Tongue (tissue), 2 donors: ENCODE measurements around the gene LONP2. TPM values are rescaled to one million over a fixed set of nuclear protein-coding genes. Genes with fewer than 3 reads are reported as not detected.
A peak's percentile ranks its signal among the peaks of the same experiment; 100 is the strongest.
"Not testable (repeated sequence)": the region's sequence is repeated elsewhere in the genome, so short reads cannot be mapped to it uniquely, and the experiment has no call there.

Experiments
- DNase-seq: peaks from one replicate; pipeline ENCODE4 v3.0.0-alpha.2; 2015
- total RNA-seq: library from RNA; depleted of rRNA; stranded (reverse); fragments of >200 nt; gene quantifications from one replicate; pipeline ENCODE4 v1.2.3, GENCODE V29; 2014

Gene LONP2
- total RNA-seq, 1 donor from 2014 or later, result 69.3 TPM

DNA sequence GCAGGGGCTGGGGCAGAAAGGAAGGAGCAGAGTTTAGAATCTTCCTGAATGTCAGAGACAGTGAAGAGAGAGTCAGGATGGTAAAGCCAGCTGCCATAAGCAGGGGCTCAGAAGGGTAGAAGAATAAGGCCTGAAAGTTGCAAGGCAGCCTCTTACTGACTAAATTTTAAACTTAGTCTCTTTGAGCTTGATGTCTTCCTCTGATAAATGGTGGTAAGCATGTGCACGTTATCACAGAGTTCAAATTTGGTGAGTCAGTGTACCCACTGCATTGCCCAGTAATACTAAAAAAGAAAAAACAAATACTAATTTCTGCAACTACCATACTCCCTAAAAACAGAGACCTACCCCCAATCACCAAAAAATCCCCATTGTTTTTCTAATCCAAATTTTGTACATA, 96.0 kb downstream of the LONP2 start:
- no peak for DNase-seq

DNA sequence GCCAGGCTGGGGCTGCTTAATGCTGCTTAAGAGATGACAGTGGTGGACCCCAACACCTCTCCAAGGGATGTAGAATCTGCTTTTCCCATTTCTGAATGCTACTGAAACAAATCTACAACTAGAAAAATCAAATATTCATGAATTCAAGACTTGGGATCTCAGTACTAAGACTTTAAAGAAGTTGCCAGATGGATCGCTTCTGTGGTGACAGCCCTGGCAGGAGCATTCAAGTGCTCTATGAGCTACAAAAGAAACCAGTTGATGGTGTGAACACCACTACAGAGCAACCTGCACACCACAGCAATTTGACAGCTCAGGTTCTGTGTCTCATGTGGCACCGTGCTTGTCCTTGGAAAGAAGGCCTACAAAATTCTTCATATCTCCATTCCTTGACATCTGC, 98.5 kb downstream of the LONP2 start:
- DNase-seq, result no peak

DNA sequence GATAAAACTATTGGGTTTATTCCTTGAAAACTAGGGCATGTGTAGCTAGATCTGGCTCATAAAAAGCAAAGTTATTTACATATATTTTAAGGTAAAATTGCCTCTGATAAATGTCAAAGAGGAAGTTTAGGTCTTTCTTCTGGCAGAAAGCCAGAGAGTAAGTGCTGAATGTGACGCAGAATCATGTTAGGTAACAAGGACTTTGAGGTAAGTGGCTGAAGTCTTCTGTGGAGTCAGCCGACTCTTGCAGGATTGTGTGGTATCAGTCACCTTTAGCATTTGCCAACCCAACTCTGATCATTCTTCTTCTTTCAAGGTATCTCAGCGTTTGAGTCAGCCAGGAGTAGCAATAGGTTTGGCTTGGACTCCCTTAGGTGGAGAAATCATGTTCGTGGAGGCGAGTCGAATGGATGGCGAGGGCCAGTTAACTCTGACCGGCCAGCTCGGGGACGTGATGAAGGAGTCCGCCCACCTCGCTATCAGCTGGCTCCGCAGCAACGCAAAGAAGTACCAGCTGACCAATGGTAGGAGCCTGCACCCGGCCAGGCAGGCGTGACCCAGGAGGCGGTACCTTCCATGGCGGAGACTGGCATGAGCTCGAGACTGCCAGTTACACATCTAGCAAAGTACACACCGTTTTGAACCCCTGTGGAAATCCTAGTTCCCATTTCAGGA, 103.2 kb downstream of the LONP2 start:
- no peak for DNase-seq

DNA sequence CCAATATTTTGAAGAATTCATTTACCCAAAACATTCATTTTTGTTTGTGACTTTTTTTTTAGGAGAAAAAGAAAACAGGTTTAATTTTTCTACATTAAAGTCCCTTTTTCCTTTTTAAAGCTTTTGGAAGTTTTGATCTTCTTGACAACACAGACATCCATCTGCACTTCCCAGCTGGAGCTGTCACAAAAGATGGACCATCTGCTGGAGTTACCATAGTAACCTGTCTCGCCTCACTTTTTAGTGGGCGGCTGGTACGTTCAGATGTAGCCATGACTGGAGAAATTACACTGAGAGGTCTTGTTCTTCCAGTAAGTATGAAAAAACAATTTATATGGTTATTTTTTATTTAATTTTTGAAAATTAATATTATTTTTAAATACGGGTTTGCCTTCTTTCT, 103.9 kb downstream of the LONP2 start:
- peak; percentile 70 for DNase-seq

DNA sequence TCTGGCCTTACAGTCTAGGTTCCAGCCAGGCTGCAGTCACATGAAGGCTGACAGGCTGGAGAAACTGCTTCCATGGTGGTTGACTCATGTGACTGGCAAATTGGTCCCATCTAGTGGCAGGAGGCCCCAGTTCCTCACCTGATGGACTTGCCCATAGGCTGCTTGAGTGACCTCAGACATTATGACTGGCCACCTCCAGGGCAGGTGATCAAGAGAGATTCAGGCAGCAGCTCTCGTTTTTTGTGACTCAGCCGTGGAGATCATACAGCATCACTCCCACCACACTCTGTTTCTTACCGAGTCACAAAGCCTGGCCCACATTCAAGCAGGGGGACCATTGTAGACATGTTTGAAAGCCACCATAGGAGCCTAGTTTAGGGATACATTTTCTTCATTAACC, 106.6 kb downstream of the LONP2 start:
- DNase-seq, result no peak

DNA sequence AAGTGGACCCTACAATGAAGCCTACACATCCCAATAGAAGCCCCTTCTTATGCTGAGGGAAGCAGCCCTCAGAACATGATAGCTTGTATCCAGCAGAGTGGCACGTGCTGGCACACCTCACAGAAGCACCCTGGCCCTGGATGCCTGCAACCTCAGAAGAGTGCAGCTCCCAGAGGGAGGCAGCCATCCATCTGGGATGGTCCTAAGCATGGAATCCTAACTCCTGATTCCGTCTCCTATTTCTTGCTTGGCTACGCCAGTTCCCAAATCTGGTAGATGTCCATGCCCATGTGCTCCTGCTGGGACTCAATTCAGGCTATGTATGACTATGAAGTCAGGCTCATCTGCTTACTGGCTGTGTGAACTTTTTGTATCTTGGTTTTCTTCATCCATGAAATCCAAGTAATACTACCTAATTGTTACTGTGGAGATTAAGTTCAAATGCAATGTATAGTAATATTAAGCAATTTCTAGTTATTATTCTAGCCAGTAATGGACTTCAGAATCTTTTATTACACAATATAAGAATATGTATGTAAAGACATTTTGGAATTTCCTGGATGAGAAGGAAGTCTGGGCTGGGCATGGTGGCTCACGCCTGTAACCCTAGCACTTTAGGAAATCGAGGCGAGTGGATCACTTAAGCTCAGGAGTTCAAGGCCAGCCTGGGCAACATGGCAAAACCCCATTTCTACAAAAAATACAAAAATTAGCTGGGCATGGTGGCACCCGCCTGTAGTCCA, 108.7 kb downstream of the LONP2 start:
- no peak for DNase-seq

DNA sequence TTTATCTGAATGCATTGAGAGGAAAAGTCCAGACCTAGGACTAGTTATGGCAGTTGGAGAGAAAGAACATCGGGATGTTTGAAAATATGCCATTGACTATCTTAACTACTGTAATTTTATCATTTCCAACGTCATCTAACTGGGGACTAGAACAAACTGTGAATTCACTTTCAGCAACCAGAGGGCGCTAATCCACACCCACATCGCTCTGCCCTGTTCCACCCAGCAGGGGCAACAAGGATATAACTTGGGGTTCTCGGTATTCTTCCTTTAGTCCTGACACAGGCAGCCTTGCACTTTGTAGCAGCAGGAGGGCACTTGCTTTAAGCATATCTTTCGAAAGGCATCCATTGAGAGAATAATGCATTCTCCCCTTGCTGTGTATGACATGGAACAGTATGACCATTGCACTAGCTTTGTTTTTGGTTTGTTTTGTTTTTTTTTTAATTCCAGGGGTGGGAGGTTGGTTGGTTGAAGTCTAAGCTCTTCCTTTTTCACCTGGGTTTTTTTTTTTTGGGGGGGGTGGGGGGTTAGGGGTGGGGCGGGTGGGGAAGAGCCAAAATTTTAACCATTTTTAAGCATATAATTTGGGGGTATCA, 109.6 kb downstream of the LONP2 start:
- DNase-seq, result peak; percentile 73

DNA sequence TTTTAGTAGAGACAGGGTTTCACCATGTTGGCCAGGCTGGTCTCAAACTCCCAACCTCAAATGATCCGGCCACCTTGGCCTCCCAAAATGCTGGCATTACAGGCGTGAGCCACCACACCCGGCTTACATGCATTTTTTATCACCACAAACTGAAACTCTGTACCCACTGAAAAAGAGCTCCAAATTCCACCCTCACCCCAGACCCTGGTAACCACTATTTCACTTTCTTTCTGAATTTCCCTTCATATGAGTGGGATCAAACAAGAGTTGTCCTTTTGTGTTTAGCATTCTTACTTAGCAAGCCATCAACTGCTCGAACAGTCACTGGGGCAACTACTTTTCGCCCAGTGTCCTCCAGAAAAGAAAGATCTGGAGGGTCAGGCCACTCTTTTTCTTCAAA, 110.3 kb downstream of the LONP2 start:
- not testable (repeated sequence) for DNase-seq

DNA sequence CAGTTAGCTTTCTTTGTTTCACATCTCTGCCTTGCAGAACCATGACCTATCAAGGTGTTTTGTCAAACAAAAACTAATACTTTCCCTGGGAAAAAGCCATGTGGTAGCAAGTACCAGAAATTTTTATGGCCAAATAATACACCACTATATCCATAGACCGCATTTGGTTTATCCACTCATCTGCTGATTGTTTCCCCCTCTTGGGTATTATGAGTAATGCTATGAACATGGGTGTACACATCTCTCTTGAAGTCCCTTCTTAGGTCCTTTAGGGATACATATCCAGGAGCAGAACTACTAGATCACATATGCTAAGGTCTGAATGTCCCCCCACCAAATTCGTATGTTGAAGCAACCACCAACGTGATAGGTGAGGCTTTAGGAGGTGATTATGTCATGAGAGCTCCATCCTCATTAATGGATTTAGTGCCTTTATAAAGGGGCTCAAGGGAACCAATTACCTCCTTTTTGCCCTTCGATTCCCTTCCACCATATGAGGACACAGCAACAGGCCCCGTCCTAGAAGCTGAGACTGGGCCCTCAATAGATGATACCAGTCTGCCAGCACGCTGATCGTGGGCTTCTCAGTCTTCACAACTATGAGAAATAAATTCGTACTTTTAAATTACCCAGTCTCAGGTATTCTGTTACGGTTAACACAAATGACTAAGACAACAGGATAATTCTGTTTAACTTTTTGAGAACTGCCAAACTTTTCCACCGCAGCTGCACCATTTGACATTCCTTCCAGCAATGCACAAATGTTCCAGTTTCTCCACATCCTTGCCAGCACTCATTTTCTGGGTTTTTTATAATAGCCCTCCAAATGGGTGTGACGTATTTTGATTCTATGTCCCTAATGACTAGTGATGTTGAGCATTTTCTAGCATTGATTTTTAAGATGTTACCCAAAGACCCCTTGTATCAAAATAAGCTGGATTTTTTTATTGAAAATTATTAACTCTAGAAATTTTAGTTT, 111.1 kb downstream of the LONP2 start:
- peak; percentile 65 for DNase-seq

DNA sequence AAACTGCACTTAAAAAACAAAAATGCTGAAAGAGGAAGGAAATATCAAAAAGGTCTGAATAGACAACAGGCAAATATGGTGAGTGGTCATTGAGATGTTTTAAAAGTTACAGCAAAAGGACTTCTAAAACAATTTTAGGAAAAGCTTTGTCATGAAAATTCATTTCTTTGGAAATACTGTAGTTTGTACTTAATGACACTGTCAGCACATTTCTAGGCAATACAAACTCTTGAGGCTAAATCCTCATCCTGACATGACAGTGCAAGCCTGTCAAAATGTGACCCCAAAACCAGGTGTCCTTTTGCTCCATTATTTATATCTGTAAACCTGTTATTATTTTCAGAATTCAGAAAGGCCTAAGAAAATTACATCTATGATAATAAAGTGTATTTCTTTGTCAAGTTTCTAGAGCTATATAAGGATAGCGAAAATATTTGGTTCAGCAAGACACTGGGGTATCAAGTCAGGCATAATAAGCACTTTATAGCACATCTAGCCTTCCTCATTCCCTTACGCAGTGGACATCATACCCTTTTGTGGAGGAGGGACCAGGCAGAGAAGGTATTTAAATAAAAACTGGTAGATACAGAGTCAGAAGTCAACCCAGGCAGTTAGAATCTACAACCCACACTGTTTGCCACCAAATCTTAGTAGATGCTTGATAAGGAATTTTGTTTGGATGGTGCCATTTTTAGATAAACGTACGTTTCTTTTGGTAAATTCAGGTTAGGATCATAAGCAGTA, 112.7 kb downstream of the LONP2 start:
- no peak for DNase-seq

DNA sequence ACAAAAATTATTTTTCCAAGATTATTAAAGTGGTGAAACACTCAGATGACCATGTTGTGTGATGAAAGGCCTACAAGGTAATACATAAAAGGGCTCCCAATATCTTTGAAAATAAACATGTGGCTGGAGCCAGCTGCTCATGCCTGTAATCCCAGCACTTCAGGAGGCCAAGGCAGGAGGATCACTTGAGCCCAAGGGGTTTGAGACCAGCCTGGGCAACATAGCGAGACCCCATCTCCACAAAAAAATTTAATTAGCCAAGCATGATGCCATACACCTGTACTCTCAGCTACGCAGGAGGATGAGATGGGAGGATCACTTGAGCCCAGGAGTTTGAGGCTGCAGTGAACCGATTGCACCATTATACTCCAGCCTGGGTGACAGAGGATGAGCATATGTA, 114.3 kb downstream of the LONP2 start:
- DNase-seq, result no peak

DNA sequence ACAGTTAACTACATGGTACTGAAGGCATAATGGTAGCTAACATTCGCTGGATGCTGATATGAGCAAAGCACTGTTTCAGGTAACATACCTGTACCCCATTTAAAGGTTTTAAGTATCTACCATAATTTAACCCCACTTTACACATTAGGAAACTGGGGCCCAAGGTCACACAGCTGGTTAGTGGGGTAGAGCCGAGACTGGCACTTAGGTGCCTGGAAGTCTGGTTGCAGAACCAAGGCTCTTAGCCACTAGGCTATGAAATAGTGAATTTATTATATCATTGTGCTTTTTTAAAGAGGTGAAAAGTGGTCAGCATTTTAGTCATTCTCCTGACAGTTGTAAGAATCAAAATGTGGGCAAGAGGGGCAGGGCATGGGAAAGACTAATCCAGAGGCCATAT, 115.9 kb downstream of the LONP2 start:
- no peak for DNase-seq

DNA sequence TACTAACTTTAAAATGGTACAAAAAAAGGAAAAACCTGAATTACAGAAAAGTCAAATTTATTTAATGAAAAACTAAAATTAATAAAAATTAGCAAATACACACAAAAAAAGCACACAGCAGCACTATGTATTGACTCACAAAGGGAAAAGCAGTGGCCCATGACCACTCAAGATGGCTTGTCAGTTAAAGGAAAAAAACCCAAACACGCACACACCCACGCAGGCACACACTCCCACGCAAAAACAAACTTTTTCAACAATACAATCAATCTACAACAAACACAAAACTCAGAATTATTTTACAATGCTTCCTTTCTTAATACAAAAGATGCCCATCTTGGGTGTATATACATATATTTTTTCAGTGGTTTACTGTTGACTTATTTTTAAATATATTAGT, 116.9 kb downstream of the LONP2 start:
- DNase-seq, result no peak

DNA sequence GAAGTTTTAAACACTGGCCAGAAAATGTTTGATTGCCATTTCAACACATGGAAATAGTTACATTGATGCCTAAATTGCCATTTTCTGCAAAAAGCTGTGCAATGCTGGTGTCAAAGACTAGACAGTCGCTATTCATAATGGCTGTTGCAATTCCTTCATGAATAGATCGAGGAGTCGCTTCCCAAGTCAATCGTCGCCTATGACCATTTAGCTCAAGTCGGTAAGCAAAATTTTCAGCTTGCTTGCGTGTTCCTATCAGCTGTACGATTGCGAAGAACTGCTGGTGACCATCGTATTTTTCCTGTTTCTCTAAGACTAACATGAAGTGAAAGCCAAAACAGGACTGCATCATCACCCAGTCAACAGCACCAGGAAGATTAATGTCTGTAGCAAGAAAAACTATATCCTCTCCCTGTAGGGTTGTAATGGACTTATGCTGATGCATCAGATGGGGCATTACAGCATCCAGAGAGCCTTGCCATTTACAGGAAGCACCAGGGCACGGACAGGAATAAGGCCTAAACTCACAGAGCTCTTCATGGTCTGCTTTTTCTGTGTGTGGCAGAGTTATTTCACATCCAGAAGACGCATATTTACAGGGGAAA, 117.5 kb downstream of the LONP2 start:
- no peak for DNase-seq

DNA sequence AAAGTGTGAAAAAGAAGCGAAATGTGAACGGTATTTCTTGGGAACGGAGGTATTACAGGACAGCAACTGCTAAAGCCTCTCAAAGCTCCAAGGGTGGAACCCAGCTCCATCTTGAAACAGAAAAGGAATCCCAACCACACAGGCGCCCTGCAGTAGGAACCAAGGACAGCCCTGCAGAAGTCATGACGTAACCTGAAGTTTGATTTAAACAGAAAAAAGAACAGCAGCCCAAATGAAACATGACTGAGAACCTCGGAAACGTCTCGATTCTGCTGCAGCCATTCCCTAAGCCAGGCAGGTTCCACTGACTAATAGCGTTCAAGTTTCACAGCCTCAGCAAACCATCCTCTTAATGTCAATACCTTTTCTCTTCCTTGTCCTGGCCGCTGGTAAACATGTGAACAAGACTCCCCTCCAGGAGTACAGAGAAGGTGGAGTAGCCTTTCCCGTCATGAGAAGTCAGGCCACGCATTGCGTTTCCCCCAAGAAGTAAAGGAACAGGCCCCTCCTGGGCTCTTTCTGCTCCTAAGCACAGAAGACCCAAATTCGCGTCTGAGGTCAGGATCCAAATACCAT, 121.0 kb downstream of the LONP2 start:
- DNase-seq, result no peak

DNA sequence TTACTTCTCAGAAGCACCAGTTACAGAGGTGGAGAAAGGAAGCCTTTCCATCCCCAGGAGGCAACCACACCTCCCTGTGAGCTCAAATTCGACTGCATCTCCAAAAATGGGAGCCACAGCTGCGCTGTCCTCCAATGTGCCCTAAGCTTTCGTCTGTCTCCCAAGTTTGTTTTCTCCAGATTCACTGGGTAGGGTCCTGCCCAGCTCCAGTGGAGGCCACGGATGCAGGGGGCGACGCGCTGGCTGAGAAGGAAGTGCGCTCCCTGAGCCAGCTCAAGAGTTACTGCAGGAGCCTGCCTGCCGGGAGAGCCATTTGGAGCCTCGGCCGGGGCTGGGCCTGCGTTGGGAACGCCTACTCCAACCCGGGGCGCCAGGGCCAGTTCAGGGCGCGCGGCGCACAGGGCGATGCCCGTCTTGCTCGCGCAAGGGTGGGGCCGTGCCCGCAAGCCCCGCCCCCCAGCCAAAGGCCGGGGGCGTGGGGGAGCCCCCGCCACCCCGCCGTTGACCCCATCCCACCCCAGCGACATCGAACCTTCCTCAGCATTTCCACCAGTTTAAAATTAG, 121.6 kb downstream of the LONP2 start:
- DNase-seq, result peak; percentile 93

DNA sequence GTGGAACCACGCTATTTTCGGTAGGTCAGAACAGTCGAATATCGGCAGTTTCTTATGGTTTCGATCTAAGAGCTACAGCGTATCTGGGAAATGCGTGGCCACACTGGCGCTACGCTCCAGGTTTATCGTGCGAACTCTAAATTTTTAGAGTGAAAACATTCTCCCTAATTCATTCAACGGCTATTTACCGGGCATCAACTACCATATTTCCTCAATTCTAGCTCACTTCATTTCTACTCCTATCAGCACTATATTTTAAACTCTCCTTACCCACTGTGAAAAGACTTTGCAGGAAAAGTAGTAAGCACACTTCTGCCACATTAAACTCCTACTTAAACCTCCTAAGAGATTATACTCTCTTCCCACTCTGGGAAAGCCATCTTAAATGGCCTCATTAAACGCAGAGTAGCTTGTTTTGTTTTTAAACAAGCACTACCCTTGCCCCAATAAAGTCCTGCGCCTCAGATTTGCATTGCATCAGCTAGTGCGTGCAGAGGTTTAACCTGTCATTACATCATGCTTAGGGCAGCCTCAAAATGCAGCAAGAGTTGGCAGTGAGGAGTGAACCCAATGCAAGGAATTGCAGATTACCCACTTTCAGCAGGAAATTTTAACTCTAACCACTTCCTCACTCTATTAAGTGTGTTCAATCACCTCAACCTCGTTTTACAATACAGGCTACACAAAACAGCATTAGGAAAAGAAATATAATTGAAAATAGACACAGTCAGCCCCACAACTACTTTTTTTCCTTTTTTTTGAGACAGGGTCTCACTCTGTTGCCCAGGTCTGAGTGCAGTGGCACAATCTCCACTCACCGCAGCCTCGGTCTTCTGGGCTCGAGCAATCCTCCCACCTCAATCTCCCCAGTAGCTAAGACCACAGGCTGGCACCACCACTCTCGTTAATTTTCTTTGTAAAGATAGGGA, 122.3 kb downstream of the LONP2 start:
- peak; percentile 60 for DNase-seq

DNA sequence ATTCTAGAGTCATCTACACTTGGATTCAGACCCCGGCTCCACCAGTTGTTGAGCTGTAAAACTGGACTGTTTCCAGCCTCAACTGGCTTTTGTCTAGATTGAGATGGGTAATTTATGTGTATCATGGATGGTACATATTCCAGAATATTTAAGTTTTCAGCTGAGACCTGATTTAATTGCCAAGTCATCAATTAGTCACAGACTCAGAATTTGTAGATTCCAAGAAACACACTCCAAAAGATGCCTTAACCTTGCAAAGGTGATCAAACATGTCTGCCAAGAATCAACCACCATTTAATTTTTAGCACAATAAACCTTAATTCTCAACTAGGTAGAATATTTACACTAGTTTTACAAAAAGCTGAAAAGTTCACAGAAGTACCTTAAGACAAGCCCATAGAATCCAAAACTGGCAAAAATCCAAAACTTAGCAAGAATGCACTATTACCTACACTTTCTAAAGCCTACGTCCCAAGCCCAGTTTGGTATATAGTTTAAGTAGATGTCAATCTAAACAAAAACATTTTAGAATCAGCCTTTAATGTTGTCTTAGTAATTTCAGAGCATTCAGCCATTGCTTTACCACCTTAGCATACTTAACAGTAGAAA, 123.4 kb downstream of the LONP2 start:
- DNase-seq, result no peak

DNA sequence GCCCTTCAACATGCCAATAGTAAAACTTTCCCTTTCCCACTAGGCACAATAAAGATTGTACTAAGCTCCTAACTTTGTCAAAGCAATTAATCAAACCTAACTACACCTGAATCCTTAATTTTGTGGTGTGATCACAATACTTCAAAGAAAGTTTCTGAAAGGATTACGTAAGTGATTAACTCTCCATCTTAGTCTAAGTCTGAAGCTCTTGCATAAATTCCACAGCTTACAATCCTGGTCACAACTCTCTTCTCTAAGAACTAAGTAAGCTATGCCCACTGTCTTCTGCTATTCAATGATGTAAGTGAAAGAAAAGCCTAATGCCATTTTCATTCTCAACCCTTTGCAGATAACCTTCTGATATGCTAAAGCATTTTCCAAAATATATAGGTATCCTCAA, 125.7 kb downstream of the LONP2 start:
- no peak for DNase-seq
